T-helper 1 cell (primary cell): ENCODE results near the gene ID1.
"Not testable (repeated sequence)": the region's sequence is repeated elsewhere in the genome, so short reads cannot be mapped to it uniquely, and the experiment has no call there.

Experiments
- DNase-seq, 5 donors: peaks; one replicate each; pipeline ENCODE4 v3.0.0-alpha.2; 2012 to 2020

Gene ID1

DNA sequence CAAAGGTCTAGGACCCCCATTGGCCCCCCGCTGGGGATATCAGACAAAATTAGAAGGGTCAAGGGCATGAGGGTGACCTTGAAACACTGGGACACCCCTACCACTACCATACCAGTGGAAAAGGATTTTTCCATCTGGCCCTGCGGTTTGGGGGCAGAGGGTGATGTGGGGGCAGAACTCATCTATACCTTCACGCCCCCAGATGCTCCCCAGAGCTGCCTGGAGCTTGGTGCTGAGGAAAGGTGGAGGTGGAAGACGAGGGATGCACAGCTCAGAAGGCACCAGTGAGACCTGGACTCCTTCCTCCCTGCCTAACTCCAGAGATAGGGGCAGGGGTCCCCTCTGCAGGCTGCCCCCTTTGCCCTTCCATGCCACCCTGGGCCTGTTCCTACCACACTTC, 33.7 kb downstream of the ID1 start:
- DNase-seq: no peak

DNA sequence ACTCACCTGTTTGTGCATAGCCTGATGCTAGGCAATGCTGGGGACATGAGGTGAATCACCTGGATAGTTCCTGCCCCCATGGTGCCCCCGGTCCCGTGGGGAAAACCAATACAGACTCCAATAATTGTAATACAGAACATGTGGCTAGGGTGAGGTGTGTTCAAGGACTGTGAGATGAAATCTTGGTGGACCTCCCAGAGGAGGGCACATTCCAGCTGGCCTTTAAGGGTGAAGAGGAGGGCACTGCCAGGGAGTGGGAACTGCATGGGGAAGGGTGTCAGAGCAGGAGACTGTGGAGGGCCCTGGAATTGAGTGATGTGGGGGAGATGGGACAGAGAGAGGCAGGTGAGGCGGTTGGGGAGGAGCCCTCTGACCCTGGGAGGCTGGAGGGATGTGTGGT, 35.2 kb downstream of the ID1 start:
- DNase-seq: no peak

DNA sequence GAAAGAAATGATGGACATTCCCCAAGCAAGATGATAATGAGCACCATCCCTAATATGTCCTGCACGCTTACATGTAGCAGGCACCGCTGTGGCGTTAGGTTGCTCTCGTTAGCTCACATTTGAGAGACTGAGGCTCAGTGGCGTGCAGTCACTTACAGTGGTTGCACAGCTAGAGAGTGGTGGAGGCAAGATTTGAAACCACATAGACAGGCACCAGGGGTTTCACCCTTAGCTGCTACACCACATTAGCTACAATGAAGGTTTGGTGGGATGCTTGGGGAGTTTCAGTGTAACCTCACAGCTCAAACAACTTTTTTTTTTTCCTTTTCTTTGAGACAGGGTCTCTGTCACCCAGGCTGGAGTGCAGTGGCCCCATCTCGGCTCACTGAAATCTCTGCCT, 36.3 kb downstream of the ID1 start:
- no peak for DNase-seq

DNA sequence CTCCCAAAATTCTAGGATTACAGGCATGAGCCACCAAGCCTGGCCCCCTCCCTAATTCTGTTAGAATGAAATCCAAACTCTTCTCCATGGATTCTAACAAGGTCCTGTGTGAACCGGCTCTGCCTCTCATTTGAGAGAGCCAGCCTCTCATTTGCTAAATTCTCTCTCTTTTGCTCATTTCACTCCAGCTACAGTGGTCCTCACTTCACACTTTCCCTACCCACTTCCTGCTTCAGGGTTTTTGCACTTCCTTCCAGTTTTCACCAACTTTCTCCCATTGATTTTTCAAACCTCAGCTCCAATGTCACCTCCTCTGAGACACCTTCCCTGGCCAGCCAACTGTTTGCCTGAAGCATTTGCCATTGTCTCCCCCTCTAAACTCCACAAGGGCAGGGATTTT, 37.7 kb downstream of the ID1 start:
- no peak for DNase-seq

DNA sequence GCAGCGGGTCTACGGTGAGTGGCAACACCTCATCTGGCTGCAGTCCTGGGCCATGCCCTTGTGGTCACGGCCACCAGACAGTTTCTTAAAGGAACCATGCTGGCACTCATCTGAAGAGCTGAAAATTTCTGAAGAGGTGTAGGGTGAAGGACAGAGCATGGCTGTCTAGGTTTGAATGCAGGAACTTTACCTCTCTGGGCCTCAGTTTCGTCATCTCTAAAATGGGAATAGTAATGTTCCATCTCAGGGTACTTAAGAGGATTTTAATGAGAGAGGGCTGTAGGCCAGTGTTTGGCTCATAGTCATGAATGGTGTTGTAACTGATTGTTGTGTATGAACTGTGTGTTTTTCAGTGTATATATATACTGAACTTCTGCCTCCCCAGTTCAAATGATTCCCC, 38.4 kb downstream of the ID1 start:
- DNase-seq: no peak

DNA sequence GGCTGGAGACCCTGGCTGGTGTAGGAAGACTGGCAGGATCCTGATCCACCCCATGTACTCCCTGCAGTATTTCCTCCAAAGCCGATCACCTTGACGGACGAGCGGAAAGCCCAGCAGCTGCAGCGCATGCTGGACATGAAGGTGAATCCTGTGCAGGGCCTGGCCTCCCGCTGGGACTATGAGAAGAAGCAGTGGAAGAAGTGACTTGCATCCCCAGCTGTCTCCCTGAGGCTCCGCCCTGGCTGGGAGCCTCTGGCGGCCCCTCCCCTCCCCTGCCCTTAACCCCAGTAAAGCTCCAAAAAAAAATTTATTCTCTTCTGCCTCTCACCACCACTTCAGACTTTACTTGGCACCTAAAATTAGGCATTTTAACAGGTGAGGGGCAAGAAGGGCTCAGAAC, 39.6 kb downstream of the ID1 start:
- DNase-seq: no peak

DNA sequence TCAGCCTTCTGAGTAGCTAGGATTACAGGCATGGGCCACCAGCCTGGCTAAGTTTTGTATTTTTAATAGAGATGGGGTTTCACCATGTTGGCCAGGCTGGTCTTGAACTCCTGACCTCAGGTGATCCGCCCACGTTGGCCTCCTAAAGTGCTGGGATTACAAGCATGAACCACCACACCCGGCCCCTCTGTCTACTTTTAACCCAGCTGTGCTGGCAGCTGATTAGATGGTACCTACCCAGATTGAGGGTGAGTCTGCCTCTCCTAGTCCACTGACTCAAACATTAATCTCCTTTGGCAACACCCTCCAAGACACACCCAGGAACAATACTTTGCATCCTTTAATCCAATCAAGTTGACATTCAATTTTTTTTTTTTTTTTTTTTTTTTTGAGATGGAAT, 43.0 kb downstream of the ID1 start:
- DNase-seq: not testable (repeated sequence)

DNA sequence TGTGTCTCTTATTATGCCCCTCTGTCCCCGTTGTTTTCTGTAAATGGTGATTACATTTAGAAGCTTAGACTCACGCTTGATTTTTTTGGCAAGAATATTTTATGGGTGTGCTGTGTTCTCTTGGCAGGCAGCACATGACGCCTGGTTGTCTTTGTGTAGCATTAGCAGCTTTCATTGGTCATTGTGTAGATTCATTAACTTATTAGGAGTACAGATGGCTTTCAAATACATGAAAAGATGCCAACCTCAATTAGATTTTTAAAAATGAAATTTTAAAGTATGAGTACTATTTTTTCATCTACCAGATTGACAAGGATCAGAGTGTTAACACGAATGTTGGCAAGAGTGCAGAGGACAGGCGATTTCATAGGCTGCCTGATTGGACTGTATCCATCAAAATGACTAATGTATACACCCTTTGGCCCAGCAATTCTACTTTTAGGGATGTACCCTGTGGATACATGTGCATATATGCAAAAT, 47.9 kb downstream of the ID1 start:
- DNase-seq: no peak

DNA sequence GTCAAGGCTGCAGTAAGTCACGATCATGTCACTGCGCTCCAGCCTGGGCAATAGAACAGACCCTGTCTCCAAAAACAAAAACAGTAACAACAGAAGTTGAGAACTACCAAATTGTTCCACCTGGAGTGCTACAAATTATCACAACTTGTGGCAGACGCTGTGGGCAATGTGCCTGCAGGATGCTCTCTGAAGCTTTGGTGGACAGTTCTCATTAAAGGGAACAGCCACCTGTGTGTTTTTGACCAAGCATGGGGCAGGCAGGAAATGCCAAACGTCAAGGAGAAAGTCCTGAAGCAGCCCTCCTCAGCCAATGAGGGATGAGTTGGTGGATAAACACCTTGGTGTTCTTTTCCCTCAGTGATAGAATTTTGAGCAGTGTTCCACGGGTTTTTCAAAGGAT, 48.5 kb downstream of the ID1 start:
- DNase-seq: no peak

DNA sequence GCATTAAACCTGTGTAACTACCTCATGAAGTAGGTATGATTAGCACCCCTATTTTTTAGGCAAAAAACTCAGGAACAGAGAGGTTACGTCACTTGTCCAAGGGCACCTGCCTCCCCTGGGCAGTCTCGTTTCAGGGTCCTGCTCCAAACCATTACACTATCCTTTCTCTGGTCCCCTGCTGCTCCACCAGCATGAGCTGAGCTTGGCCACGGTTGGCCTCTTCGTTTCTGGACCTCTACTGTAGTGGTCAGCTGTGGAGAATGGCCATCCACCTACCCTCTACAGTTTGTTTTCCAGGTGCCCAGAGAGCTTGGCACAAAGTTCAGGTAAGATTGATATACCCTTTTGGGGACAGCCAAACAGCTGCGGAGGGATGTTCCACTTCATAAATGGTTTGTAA, 49.4 kb downstream of the ID1 start:
- no peak for DNase-seq
